Ramos (cell line): ENCODE measurements around the gene KCNIP3.

ENCODE experiments used
- in situ Hi-C: fragments of 300-500 bp; cut with MboI; formaldehyde crosslinking; loops from one replicate; pipeline ENCODE4 v1.14.3; 2022; ENCODE audit warnings: low sequenced_read_pairs; ENCODE audit not compliant: unreplicated experiment

The KCNIP3 gene

DNA sequence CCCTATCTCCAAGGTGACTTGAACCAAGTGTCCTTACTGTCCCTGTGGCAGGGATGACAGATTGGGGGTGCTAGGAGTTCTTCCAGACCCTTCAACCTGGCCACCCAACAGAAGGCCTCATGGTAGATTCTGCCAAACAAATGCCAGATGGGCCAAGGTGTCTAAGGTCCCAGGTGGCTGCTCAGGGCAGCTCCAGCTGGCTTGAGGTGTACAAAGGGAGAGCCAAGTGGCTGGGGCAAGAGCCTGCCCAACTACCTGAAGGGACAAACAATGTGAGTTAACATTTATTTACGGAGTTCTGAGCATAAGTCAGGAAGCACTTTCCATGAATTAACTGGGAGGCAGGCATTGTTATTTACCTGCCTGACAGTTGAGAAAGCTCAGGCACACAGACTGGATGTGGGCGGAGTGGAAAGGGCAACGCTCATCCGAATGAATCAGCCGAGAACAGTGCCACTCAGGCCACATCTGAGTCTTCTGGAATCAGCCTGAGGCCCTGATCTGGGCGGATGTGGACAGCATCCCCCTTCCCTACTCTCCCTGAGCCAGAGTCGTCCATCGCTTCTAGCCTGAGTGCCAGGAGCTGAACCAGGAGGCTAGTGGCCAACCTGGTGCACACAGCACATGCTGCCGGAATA is 4.4 kb upstream of the KCNIP3 start:
- in situ Hi-C loops = no loop called here

GRCh38 chr2:95294579-95295250 is 2.4 kb upstream of the KCNIP3 start:
- in situ Hi-C loops = no loop called here

DNA sequence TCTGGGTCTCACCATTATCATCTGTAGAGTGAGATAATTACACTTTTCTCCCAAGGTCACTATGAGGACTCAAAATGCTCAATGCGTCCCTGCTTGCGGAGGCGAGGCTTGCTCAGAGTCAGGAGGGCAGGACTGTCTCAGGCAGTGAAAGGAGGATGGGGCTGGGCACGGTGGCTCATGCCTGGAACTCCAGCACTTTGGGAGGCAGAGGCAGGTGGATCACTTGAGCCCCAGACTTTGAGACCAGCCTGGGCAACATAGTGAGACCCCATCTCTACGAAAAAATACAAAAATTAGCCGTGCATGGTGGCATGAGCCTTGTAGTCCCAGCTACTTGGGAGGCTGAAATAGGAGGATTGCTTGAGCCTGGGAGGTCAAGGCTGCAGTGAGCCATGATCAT is 1.8 kb upstream of the KCNIP3 start:
- in situ Hi-C loops = no loop called here

DNA sequence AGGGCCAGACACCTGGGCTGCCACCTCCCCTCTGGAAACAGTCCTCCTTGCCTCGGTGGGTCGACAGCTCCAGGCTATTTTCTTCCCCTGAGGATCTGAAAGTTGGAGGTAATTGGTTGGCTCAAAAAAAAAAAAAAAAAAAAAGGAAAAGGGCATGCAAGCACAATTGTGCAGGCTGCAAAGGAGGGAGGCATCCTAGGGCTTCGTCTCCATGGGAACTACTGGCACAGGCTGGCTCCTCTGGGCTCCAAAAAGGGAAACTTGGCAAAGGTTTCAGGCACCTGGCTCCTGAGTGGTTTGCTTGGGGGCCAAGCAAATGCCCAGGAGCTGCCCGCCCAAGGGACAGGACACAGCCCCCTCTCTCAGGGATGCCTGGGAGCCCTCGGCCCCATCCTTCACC is 1.1 kb upstream of the KCNIP3 start:
- in situ Hi-C loops = no loop called here

- in situ Hi-C loops = no loop called here
Measured at GRCh38 chr2:95297639-95298395, 670 bp downstream of the KCNIP3 start.

DNA sequence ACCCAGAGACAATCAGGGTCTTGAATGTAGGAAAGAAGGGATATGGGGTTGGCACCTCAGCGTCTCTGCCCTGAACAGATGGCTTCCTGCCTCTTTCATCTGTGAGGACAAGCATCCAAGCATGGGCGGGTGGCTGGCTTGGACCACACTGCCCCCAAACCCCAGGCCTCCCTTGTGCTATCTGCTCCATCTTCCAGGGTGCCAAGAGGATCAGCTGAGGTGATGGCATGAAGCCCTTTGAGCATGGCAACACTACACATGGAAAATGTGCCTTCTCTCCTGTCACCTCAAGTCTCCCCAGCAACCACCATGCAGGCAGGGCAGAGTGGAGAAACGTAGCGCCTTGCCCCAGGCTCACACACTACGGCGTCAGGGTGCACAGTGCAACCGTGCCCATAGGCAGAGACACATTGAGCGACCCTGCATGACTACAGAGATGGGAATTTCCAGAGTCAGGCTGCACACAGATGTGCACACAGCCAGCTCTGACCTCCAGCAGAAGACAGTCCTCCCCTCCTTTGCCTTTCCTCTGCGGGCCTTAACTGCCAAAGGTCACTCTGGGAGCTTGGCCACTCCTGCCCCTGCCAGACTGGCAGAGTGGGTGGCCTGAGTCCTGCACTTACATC is 1.5 kb downstream of the KCNIP3 start:
- in situ Hi-C loops = no loop called here

- in situ Hi-C loops = no loop called here
Measured at GRCh38 chr2:95299961-95300360, 2.8 kb downstream of the KCNIP3 start.

- in situ Hi-C loops = no loop called here
Measured at GRCh38 chr2:95300450-95300849, 3.3 kb downstream of the KCNIP3 start.

- in situ Hi-C loops = no loop called here
Measured at GRCh38 chr2:95301186-95301585, 4.0 kb downstream of the KCNIP3 start.

GRCh38 chr2:95301876-95302641 is 4.9 kb downstream of the KCNIP3 start:
- in situ Hi-C loops = no loop called here

DNA sequence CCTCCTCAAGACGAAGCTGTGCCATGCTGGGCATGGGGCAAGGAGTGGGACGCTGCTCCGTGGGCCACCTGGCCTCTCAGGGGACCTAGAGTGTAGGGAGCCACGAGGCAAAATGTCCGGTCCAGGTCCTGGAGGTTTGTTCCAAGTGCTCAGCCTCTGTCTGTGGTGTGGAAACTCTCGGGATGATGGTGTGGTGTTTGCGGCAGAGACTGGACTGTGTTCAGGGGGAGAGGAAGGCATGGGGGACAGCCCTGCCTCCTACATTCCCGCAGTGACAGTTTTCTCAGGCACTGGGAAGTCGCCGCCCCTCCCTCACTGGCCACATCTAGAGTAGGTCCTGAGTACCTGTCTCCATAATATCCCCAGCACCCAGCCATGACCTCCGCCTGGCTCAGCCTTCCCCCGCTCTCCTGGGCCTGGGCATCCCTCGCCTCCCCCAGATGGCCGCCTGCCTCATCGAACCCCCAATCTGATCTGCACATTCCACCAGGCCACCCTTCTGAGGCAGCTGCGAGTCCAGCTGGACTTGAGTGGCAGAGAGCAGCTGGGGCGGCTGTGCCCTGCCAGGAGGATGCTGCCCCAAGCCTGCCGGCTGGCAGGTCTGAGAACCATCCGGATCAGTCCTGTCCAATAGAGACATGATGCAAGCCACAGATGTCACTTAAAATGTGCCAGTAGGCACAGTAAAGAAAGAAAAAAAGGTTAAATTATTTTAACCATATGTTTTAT is 6.2 kb downstream of the KCNIP3 start:
- in situ Hi-C loops = no loop called here

- in situ Hi-C loops = no loop called here
Measured at GRCh38 chr2:95305380-95306061, 8.4 kb downstream of the KCNIP3 start.

DNA sequence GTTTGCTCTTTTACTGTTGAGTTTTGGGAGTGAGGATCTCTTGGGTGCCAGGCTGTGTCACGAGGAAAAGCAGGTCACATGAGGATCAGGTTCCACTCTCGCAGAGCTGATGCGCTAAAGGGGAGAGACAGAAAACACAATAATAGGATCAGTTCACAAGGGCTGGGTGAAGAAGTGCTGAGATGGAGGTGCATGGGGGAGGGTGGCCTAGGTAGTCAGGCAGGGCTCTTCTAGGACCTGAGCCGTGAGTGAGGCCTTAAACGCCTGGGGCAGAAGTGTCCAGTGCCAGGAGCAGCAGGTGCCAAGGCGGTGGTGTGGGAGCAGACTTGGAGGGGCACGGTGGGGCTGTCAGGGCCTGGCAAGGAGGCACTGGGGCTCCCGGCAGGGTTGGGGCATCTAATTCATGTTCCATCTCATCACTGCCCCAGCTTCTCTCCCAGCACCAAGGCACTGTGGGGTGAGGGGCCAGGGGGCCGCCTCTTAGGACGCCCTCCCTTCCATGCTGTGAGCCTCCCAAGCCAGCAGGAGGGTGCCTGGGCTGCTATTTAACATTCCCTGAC is 9.3 kb downstream of the KCNIP3 start:
- in situ Hi-C loops = no loop called here

DNA sequence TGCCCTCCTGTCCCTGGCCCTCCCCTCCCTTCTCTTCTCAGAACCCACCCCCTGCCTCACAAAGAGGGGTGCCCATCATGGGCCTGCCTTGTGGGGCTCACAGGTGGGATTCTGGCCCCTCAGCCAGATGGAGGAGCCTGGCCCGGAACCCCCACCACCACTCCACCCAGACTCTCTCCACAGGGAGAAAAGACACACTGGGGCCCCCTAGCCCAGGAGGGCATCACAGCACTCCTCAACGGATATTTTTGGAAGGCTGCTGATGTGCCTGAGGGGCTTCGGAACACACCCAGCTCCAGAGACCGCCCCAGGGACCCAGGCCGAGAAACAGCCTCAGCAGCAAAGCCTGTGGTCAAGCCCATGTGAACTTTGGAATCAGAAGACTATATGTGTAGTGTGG is 9.9 kb downstream of the KCNIP3 start:
- in situ Hi-C loops = no loop called here

DNA sequence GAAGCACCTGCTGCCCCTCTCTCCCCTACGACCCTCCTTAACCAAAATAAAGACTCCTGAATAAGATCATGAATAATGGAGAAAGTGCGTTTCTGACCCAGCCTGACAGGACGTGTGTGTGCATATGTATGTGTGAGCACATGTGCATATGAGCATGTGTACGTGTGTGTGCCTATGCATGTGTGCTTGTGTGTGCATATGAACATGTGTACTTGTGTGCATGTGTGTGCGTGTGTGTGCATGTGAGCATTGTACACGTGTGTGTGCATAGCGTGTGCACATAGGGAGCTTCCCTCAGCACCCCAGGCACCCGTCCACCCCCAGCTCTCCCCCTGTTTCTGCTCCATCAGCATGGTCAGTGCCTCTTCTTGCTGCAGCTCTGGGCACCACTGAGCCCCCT is 10.7 kb downstream of the KCNIP3 start:
- in situ Hi-C loops = no loop called here

- in situ Hi-C loops = no loop called here
Measured at GRCh38 chr2:95308426-95308990, 11.4 kb downstream of the KCNIP3 start.

DNA sequence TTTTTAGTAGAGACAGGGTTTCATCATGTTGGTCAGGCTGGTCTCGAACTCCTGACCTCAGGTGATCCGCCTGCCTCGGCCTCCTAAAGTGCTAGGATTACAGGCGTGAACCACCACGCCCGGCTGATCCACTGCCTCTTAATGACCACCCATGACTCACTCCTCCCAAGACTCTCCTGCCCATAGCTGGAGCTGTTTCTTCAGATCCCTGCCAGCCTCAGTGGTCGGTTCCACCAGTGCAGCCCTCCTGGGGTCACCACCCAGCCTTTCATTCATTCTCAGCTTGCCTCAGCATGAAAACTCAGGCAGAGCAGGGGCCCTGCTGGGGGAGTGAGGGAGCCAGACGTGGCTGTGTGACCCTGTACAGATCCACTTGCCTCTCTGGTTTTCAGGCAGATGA is 12.5 kb downstream of the KCNIP3 start:
- in situ Hi-C loops = no loop called here

- in situ Hi-C loops = no loop called here
Measured at GRCh38 chr2:95310216-95310615, 13.1 kb downstream of the KCNIP3 start.

DNA sequence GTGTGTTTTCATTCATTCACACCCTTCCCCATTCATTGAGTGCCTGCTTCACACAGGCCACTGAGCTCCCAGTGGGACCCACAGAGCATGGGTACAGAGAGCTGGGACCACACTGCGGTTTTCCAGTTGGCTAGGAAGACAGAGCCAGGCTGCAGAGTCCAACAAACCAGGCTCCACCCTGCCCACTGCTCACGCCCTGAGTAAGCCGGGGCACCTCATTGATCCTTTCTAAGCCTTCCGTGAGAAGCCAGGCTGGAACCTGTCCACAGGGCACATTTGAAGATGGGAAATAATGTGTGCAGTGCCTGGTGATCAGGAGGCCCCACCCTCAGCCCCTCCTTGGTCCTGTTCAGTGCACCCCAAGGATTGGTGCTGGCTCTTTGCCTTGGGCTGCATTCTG is 13.5 kb downstream of the KCNIP3 start:
- in situ Hi-C loops = no loop called here
